NCI-H1436 treated with DMSO at 0.1 percent for 48 hours (cell line): ENCODE data around the gene FGF18.
"Not testable (repeated sequence)": the region's sequence is repeated elsewhere in the genome, so short reads cannot be mapped to it uniquely, and the experiment has no call there.

Experiments used
- DNase-seq: peaks from one replicate; lab custom pipeline; 2025; lab: John Stamatoyannopoulos, UW

Gene FGF18

GRCh38 chr5:171418982-171419687, at the start of gene FGF18:
Gene FGF18, plus strand, starts transcription at chr5:171419647. Its CDS starts 553 bp downstream, at chr5:171420200.
- DNase-seq, result no peak

- DNase-seq, result no peak
Observed at GRCh38 chr5:171369898-171370297, 49.5 kb upstream of the FGF18 start.

- not testable (repeated sequence) for DNase-seq
Observed at GRCh38 chr5:171370881-171371280, 48.6 kb upstream of the FGF18 start.

- DNase-seq, result no peak
Observed at GRCh38 chr5:171371326-171371725, 48.1 kb upstream of the FGF18 start.

- no peak for DNase-seq
Observed at GRCh38 chr5:171379961-171380360, 39.5 kb upstream of the FGF18 start.

GRCh38 chr5:171384416-171384815, 35.0 kb upstream of the FGF18 start:
- not testable (repeated sequence) for DNase-seq

GRCh38 chr5:171384999-171385398, 34.4 kb upstream of the FGF18 start:
- not testable (repeated sequence) for DNase-seq

GRCh38 chr5:171386006-171386671, 33.3 kb upstream of the FGF18 start:
- DNase-seq, result no peak

GRCh38 chr5:171386861-171387344, 32.5 kb upstream of the FGF18 start:
- no peak for DNase-seq

GRCh38 chr5:171387345-171387969, 32.0 kb upstream of the FGF18 start, which contains the start of gene NPM1:
Gene NPM1, plus strand, starts transcription at chr5:171387849. Its CDS starts 100 bp downstream, at chr5:171387949.
- peak; percentile 56 for DNase-seq

- DNase-seq, result no peak
Observed at GRCh38 chr5:171387970-171388815, 31.3 kb upstream of the FGF18 start.

GRCh38 chr5:171388816-171389168, 30.7 kb upstream of the FGF18 start:
- no peak for DNase-seq

GRCh38 chr5:171390883-171391677, 28.4 kb upstream of the FGF18 start:
- no peak for DNase-seq

GRCh38 chr5:171391996-171392577, 27.4 kb upstream of the FGF18 start:
- no peak for DNase-seq

GRCh38 chr5:171392585-171393159, 26.8 kb upstream of the FGF18 start:
- no peak for DNase-seq

GRCh38 chr5:171395042-171395441, 24.4 kb upstream of the FGF18 start:
- no peak for DNase-seq

GRCh38 chr5:171396583-171396982, 22.9 kb upstream of the FGF18 start:
- not testable (repeated sequence) for DNase-seq

- no peak for DNase-seq
Observed at GRCh38 chr5:171397190-171397589, 22.3 kb upstream of the FGF18 start.

GRCh38 chr5:171397599-171397998, 21.8 kb upstream of the FGF18 start:
- no peak for DNase-seq

GRCh38 chr5:171398660-171399059, 20.8 kb upstream of the FGF18 start:
- DNase-seq, result not testable (repeated sequence)
